NOMO-1 treated with dmso at 0.1 percent for 144 hours (cell line): ENCODE measurements around the gene GTSE1.
A peak's percentile ranks its signal among the peaks of the same experiment; 100 is the strongest.

ENCODE experiments used
- DNase-seq: peaks from one replicate; lab custom pipeline; 2025; ENCODE audit not compliant: unreplicated experiment; lab: John Stamatoyannopoulos, UW

GTSE1 gene

GRCh38 chr22:46274381-46274780, 22.3 kb upstream of the GTSE1 start:
- DNase-seq: no peak

- DNase-seq: no peak
Measured at GRCh38 chr22:46275455-46276122, 21.1 kb upstream of the GTSE1 start.

DNA sequence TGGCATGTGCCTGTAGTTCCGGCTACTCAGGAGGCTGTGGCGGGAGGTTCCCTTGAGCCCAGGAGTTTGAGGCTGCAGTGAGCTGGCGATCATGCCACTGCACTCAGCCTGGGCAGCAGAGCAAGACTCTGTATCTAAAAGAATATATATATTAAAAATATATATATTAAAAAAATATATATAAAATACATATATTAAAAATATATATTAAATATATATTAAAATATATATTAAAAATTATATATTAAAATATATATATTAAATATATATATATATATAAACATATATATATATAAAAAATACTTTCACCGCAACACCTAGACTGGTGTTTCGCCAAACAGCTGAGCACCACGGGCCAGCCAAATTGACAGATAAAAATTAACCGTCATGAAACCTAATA, 20.1 kb upstream of the GTSE1 start:
- no peak for DNase-seq

GRCh38 chr22:46278656-46279645, 17.7 kb upstream of the GTSE1 start:
- no peak for DNase-seq

DNA sequence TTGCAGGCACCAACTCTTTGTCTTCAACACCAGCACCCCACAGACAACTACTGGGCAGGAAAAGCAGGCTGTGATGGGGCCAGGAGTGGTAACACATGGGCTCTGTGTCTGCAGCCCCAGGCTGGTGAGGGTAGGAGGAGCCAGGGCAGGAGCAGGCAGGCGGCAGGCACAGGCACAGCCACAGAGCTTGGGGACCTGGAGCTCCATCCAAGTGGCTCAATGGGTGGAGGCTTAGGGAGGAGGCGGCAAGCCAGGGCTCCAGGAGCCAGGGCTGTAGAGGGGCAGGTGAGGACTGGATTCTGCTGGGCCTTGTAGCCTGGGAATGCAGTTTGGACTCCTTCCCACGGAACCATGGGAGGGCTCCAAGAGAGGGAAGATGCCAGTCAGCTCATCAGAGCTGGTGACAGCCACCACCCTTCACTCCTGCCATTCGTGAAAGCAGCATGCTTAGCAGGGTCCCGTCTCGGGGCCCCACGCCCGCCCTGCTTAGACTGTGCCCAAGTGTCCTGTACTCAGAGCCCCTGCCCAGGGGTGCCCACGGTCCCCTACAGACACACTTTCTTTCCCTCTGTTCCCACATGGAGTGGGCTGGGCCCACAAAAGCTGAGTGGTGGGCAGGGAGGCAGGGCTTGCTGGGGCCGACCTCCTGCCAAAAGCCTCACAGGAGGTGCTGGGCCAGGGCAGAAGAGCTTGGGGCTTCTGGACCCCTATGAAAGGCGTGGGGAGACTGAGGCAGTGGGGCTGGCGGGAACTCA, 16.4 kb upstream of the GTSE1 start:
- DNase-seq: no peak

DNA sequence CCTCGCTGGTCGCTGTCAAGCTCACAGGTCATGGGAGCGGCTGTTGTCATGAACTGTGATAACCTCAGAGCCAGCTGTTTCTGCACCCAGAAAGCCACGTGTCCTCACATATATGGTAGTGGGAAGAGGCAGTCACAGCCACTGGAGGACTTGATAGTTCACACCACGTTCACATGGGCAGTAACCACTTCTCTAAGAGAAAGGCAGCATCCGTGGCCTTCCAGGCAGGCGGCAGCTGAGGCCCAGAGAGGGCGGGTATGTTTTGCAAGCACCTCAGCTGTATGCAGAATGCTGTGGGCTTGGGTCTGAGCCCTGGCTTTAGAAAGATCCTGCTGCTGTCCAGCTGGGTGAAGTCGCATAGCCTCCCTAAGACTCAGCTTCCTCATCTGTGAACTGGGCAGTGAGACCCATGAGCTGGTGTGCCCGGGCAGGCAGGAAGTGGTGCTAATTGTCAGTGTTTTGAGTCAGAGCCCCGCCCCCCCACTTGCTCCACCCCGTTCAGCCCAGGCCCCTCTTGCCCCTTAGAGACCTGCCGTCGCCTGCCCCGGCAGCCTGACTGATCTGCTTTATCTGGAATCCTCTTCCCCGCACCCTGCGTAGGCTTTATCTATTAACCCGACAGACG, 15.6 kb upstream of the GTSE1 start:
- no peak for DNase-seq

GRCh38 chr22:46281866-46282678, 14.6 kb upstream of the GTSE1 start:
- DNase-seq: no peak

DNA sequence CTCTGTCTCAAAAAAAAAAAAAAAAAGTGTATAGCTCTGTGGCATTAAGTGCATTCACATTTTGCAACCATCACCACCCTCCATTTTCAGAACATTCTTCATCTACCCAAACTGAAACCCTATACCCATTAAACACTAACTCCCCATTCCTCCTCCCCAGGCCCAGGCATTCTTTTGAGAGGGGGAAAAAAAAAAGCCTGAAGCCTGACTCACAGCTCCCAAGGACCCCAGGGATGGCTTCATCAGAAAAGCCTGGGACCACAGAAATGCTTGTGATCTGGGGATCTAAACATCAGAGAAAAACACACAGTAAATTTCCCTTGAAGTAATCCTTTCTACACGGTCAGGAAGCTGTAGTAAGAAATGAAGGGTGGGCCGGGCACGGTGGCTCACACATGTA, 10.7 kb upstream of the GTSE1 start:
- no peak for DNase-seq

- no peak for DNase-seq
Measured at GRCh38 chr22:46286941-46287872, 9.5 kb upstream of the GTSE1 start.

DNA sequence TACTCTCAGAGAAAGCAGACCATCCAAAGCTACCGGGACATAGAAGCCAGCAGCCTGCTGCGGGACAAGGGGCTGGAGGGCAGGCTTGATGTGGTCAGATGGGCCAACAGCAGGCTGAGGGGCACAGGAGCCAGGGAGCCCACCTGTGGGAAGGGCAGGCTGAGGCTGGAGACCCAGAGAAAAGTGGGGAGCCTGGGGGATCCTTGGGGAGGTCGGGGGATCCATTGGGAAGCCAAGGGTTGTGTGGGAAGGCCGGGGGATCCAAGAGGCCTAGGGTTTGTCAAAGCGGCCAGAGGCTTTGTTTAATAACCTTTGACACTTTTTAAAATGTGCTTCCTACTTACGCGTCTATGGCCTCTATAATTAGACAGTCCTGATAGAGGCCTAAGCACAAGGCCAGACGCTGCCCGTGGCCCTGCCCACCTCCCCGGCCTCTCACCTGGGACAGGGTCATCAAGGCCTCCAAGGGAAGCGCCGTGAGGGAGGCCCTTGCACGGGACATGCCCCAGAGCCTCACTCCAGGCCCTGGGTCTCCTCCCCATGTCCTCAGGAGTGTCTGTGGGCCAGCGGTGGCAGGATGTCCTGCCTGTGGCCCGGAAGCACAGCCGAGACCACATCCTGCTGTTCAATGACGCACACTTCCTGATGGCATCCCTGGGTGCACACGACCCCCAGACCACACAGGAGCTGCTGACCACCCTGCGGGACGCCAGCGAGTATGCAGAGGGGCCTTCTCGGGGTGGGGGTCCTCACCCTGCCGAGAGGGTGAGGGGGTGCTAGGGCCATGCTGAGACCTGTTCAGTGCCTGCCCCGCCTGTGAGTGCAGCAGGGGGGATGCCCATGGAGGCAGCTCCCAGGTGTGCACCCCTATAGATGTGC, 8.6 kb upstream of the GTSE1 start:
- DNase-seq: peak; percentile 10

GRCh38 chr22:46288846-46289243, 7.8 kb upstream of the GTSE1 start:
- no peak for DNase-seq

GRCh38 chr22:46289244-46289891, 7.3 kb upstream of the GTSE1 start:
- no peak for DNase-seq

- no peak for DNase-seq
Measured at GRCh38 chr22:46290121-46290842, 6.4 kb upstream of the GTSE1 start.

- no peak for DNase-seq
Measured at GRCh38 chr22:46290843-46291785, 5.6 kb upstream of the GTSE1 start.

GRCh38 chr22:46292173-46292572, 4.5 kb upstream of the GTSE1 start:
- DNase-seq: no peak

DNA sequence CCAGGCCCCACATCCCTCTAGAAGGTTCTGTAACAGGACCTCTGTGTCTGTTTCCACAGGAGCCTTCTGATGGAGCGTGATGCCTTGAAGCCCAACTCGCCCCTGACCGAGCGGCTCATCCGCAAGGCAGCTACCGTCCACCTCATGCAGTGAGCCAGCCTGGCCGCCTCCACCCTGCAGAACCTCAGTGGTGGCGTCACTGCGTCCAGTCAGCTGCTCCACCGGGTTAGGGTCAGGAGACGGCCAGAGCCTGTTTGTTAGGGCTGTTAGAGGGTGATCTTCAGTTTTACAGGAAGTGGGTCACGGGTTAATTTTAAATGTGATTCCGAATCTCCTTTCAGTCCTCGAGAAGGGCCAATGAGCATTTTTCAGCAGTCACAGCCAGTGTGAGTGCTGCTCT, 3.9 kb upstream of the GTSE1 start:
- no peak for DNase-seq
